H9 (cell line): Measurements from ENCODE around the gene NSF. TPM values are rescaled to one million over a fixed set of nuclear protein-coding genes. Genes with fewer than 3 reads are reported as not detected.

Experiments used
- DNase-seq: peaks from one replicate; pipeline ENCODE4 v3.0.0-alpha.2; 2017
- H2AFZ ChIP-seq: one replicate; pipeline ENCODE4 v1.6.1; 2013; ENCODE audit warnings: mild to moderate bottlenecking, low read length, control low read depth, moderate library complexity
- H2AK5ac ChIP-seq: 2 replicates; pipeline ENCODE4 v1.6.1; 2013; ENCODE audit warnings: low read length, control low read depth, mixed read lengths; ENCODE audit not compliant: insufficient read length
- H2BK120ac ChIP-seq: one replicate; pipeline ENCODE4 v1.6.1; 2013; ENCODE audit warnings: low read depth, mild to moderate bottlenecking, low read length, control low read depth, inconsistent platforms; ENCODE audit not compliant: poor library complexity, severe bottlenecking
- H2BK12ac ChIP-seq: 2 replicates; pipeline ENCODE4 v1.6.1; 2013; ENCODE audit warnings: low read length, control low read depth, mixed read lengths, low read depth; ENCODE audit not compliant: insufficient read length
- H2BK15ac ChIP-seq: 2 replicates; pipeline ENCODE4 v1.6.1; 2013; ENCODE audit warnings: low read depth, low read length, control low read depth
- H2BK20ac ChIP-seq: one replicate; pipeline ENCODE4 v1.6.1; 2013; ENCODE audit warnings: low read depth, mild to moderate bottlenecking, low read length, control low read depth, inconsistent platforms; ENCODE audit not compliant: poor library complexity, severe bottlenecking
- H2BK5ac ChIP-seq: 2 replicates; pipeline ENCODE4 v1.6.1; 2013; ENCODE audit warnings: low read length, control low read depth, mixed read lengths; ENCODE audit not compliant: insufficient read length
- H3K14ac ChIP-seq: 2 replicates; pipeline ENCODE4 v1.6.1; 2013; ENCODE audit warnings: low read length, control low read depth; ENCODE audit not compliant: insufficient read depth
- H3K18ac ChIP-seq: 2 replicates; pipeline ENCODE4 v1.6.1; 2013; ENCODE audit warnings: low read depth, mild to moderate bottlenecking, mixed read lengths, low read length, control low read depth; ENCODE audit not compliant: insufficient read length
- H3K23ac ChIP-seq: 2 replicates; pipeline ENCODE4 v1.6.1; 2013; ENCODE audit warnings: low read length, control low read depth, mixed read lengths, low read depth; ENCODE audit not compliant: insufficient read length
- H3K23me2 ChIP-seq: 2 replicates; pipeline ENCODE4 v1.6.1; 2013; ENCODE audit warnings: low read depth, mild to moderate bottlenecking, mixed read lengths, low read length, control low read depth; ENCODE audit not compliant: insufficient read length, poor library complexity, severe bottlenecking
- H3K27ac ChIP-seq: 2 replicates; pipeline ENCODE4 v1.5.1; 2013; ENCODE audit warnings: low read length, control low read depth, mixed read lengths, low read depth; ENCODE audit not compliant: insufficient read length
- H3K27me3 ChIP-seq: 2 replicates; pipeline ENCODE4 v1.6.1; 2013; ENCODE audit warnings: low read length, control low read depth, inconsistent platforms; ENCODE audit not compliant: insufficient read depth
- H3K4ac ChIP-seq: 2 replicates; pipeline ENCODE4 v1.6.1; 2013; ENCODE audit warnings: low read depth, mild to moderate bottlenecking, control low read depth, inconsistent platforms, low read length, moderate library complexity
- H3K4me1 ChIP-seq: 2 replicates; pipeline ENCODE4 v1.6.1; 2013; ENCODE audit warnings: low read length, control low read depth, inconsistent platforms; ENCODE audit not compliant: insufficient read depth
- H3K4me2 ChIP-seq: 2 replicates; pipeline ENCODE4 v1.6.1; 2013; ENCODE audit warnings: low read length, control low read depth, mixed read lengths; ENCODE audit not compliant: insufficient read length, insufficient read depth
- H3K56ac ChIP-seq: 2 replicates; pipeline ENCODE4 v1.6.1; 2013; ENCODE audit warnings: low read depth, mild to moderate bottlenecking, mixed read lengths, low read length, control low read depth; ENCODE audit not compliant: insufficient read length
- H3K79me1 ChIP-seq: 2 replicates; pipeline ENCODE4 v1.6.1; 2013; ENCODE audit warnings: low read depth, mild to moderate bottlenecking, moderate library complexity, low read length, control low read depth, inconsistent platforms; ENCODE audit not compliant: insufficient read depth, poor library complexity, severe bottlenecking
- H3K79me2 ChIP-seq: 2 replicates; pipeline ENCODE4 v1.6.1; 2013; ENCODE audit warnings: low read length, control low read depth, inconsistent platforms; ENCODE audit not compliant: insufficient read depth
- H3K9ac ChIP-seq: 2 replicates; pipeline ENCODE4 v1.6.1; 2013; ENCODE audit warnings: low read length, control low read depth, mixed read lengths; ENCODE audit not compliant: insufficient read length; ENCODE audit errors: extremely low read depth
- H3K9me3 ChIP-seq: one replicate; pipeline ENCODE4 v1.6.1; 2013; ENCODE audit warnings: low read depth, low read length, inconsistent platforms; ENCODE audit not compliant: control insufficient read depth
- H3T11ph ChIP-seq: one replicate; pipeline ENCODE4 v1.6.1; 2013; ENCODE audit warnings: mild to moderate bottlenecking, low read length, control low read depth, inconsistent platforms
- H4K20me1 ChIP-seq: one replicate; pipeline ENCODE4 v1.6.1; 2013; ENCODE audit not compliant: control insufficient read depth, insufficient read length, insufficient read depth
- H4K5ac ChIP-seq: 2 replicates; pipeline ENCODE4 v1.6.1; 2013; ENCODE audit warnings: low read depth, mild to moderate bottlenecking, mixed read lengths, low read length, control low read depth; ENCODE audit not compliant: insufficient read length
- H4K8ac ChIP-seq: replicated peaks from 2 replicates; pipeline ENCODE4 v1.6.1; 2013; ENCODE audit warnings: low read length, control low read depth, mixed read lengths, low read depth; ENCODE audit not compliant: insufficient read length
- H4K91ac ChIP-seq: 2 replicates; pipeline ENCODE4 v1.6.1; 2013; ENCODE audit warnings: low read depth, mild to moderate bottlenecking, moderate library complexity, mixed read lengths, low read length, control low read depth; ENCODE audit not compliant: insufficient read length
- H3K27ac Mint-ChIP-seq, 3 experiments: 2 replicates in 2 of 3; 3 replicates in 1 of 3; pipeline ENCODE4 v1.8.0; 2020 to 2021; ENCODE audit warnings: mixed read lengths in 3 of 3, mild to moderate bottlenecking in 1 of 3, moderate library complexity in 1 of 3
- H3K27me3 Mint-ChIP-seq: 2 replicates; pipeline ENCODE4 v1.8.0; 2021; ENCODE audit warnings: low read depth, mild to moderate bottlenecking, moderate library complexity, mixed read lengths
- H3K36me3 Mint-ChIP-seq, 3 experiments: 2 replicates in 2 of 3; 3 replicates in 1 of 3; pipeline ENCODE4 v1.8.0; 2020 to 2021; ENCODE audit warnings: low read depth in 3 of 3, mixed read lengths in 3 of 3; ENCODE audit not compliant: insufficient read depth in 1 of 3
- H3K4me1 Mint-ChIP-seq, 2 experiments: 2 replicates each; pipeline ENCODE4 v1.8.0; 2020; ENCODE audit warnings: mixed read lengths in 2 of 2
- H3K4me3 Mint-ChIP-seq, 2 experiments: 2 replicates in 1 of 2; 3 replicates in 1 of 2; pipeline ENCODE4 v1.8.0; 2020 to 2021; ENCODE audit warnings: mild to moderate bottlenecking in 2 of 2, mixed read lengths in 2 of 2, moderate library complexity in 1 of 2
- H3K9me3 Mint-ChIP-seq, 2 experiments: 2 replicates in 1 of 2; 3 replicates in 1 of 2; pipeline ENCODE4 v1.8.0; 2020; ENCODE audit warnings: mild to moderate bottlenecking in 2 of 2, mixed read lengths in 2 of 2, moderate library complexity in 1 of 2
- WGBS: extraction: QIAGEN DNeasy Blood & Tissue Kit; methylation state at CpG from one replicate; pipeline ENCODE4 v1.1.7; 2013; ENCODE audit warnings: missing lambda C conversion rate, low lambda C conversion rate, mixed read lengths; ENCODE audit not compliant: insufficient read length; ENCODE audit errors: extremely low coverage; 5-methylcytosine and 5-hydroxymethylcytosine counted together
- total RNA-seq: library from RNA; stranded (reverse); gene quantifications from 2 replicates; pipeline ENCODE4 v1.2.1, GENCODE V29; 2021
- TF ChIP-seq, protein P1 (sequence below): fragments of 200-600 bp; sonication (generic); conservative IDR thresholded peaks from 3 replicates; pipeline ENCODE4 v1.8.0; 2021; ENCODE audit warnings: antibody characterized with exemption, mild to moderate bottlenecking

NSF gene
- total RNA-seq, 1 experiment from 2014 or later, result 36.4 TPM

DNA sequence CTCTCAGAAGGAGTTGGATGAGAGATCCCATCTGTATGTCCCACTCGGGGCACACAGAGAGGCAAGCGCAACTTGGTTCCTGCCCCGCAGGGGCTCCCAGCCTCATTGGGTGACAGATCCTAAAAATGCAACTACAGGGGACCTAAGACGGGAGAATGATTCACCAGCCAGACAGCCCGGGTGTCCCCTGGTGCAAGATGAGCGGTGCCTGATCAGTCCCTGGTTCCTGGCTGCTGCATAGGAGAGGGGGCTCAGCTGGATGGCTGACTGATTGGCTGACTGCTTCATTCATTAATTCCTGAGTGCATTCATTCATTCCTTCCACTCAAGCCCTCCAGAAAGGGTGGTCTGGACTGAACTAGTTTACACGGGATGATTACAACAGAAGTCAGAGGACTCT lies 206.1 kb downstream of the NSF start:
- Histone ChIP-seq H3K9me3 (no peaks in the 10 kb centered on the region), H3K4me2 (no peak overlapping the region), H3K23me2 (no peaks in the 10 kb centered on the region), H2BK15ac (no peak overlapping the region), H3K18ac (no peak overlapping the region), H3K4ac (no peak overlapping the region), H2BK5ac (no peak overlapping the region), H3K79me1 (no peaks in the 10 kb centered on the region), H3K4me1 (no peaks in the 10 kb centered on the region), H4K20me1 (no peaks in the 10 kb centered on the region), H3T11ph (no peak overlapping the region), H3K14ac (no peak overlapping the region), H2AK5ac (no peak overlapping the region), H3K27ac (no peak overlapping the region), H4K91ac (no peak overlapping the region), H2BK12ac (no peak overlapping the region), H2BK20ac (no peak overlapping the region), H4K5ac (no peak overlapping the region), H3K79me2 (no peaks in the 10 kb centered on the region), H4K8ac (no peak overlapping the region), H2AFZ (no peak overlapping the region), H3K27me3 (no peaks in the 10 kb centered on the region), H3K56ac (no peak overlapping the region), H3K23ac (no peak overlapping the region), H3K9ac (no peak overlapping the region), H2BK120ac (no peak overlapping the region)
- no CpG with 5 or more reads among the region's 7 CpGs for WGBS
- DNase-seq, result no peak
- peaks cover 0 to 10% (median 0%) of the 10 kb centered on the region in 3 experiments; a peak in 2 of 7 replicates for H3K36me3 Mint-ChIP-seq
- no peaks in the 10 kb centered on the region for H3K9me3 Mint-ChIP-seq
- TF ChIP-seq, protein P1, sequence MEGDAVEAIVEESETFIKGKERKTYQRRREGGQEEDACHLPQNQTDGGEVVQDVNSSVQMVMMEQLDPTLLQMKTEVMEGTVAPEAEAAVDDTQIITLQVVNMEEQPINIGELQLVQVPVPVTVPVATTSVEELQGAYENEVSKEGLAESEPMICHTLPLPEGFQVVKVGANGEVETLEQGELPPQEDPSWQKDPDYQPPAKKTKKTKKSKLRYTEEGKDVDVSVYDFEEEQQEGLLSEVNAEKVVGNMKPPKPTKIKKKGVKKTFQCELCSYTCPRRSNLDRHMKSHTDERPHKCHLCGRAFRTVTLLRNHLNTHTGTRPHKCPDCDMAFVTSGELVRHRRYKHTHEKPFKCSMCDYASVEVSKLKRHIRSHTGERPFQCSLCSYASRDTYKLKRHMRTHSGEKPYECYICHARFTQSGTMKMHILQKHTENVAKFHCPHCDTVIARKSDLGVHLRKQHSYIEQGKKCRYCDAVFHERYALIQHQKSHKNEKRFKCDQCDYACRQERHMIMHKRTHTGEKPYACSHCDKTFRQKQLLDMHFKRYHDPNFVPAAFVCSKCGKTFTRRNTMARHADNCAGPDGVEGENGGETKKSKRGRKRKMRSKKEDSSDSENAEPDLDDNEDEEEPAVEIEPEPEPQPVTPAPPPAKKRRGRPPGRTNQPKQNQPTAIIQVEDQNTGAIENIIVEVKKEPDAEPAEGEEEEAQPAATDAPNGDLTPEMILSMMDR, result no peak
- peaks cover 8 to 12% of the 10 kb centered on the region in 2 experiments; a peak in 3 of 4 replicates for H3K4me1 Mint-ChIP-seq
- H3K4me3 Mint-ChIP-seq, result no peak overlapping the region
- peaks cover 27% of the 10 kb centered on the region for H3K27me3 Mint-ChIP-seq
- H3K27ac Mint-ChIP-seq, result no peak overlapping the region
